Uterus (tissue), 4 donors: Measurements from ENCODE around the gene MICAL3. TPM values are rescaled to one million over a fixed set of nuclear protein-coding genes. Genes with fewer than 3 reads are reported as not detected.

Experiments used
- DNase-seq, 2 donors: peaks; one replicate each; pipeline ENCODE4 v3.0.0-alpha.2; 2019 to 2020
- H3K27ac ChIP-seq, 2 donors: fragments of 200-600 bp; sonication (generic); 1 replicate in 1 of 2; 2 replicates in 1 of 2; pipeline ENCODE4 v1.5.1; 2016 to 2018
- H3K27me3 ChIP-seq, 2 donors: fragments of 200-600 bp; sonication (generic); one replicate each; pipeline ENCODE4 v1.5.1; 2018 to 2019; ENCODE audit warnings: control low read depth in 1 of 2
- H3K36me3 ChIP-seq, 2 donors: fragments of 200-600 bp; sonication (generic); one replicate each; pipeline ENCODE4 v1.5.1; 2019; ENCODE audit warnings: control low read depth in 1 of 2
- H3K4me1 ChIP-seq, 2 donors: fragments of 200-600 bp; sonication (generic); one replicate each; pipeline ENCODE4 v1.5.1; 2018 to 2019; ENCODE audit warnings: control low read depth in 1 of 2
- H3K4me3 ChIP-seq, 2 donors: fragments of 200-600 bp; sonication (generic); 1 replicate in 1 of 2; 2 replicates in 1 of 2; pipeline ENCODE4 v1.5.1; 2018 to 2019; ENCODE audit warnings: mild to moderate bottlenecking in 1 of 2
- H3K9me3 ChIP-seq, 2 donors: fragments of 200-600 bp; sonication (generic); one replicate each; pipeline ENCODE4 v1.5.1; 2019; ENCODE audit warnings: control low read depth in 1 of 2
- POLR2A ChIP-seq, 2 donors: fragments of 450-650 bp; IDR thresholded peaks; one replicate each; pipeline ENCODE4 v1.6.1; 2016; ENCODE audit warnings: antibody characterized with exemption in 2 of 2, mild to moderate bottlenecking in 1 of 2, moderate library complexity in 1 of 2
- intact Hi-C: fragments of 100-400 bp; cut with DNase I; formaldehyde crosslinking; loops from one replicate; pipeline ENCODE4 v1.15.1; 2023; ENCODE audit warnings: low total_unique reads
- total RNA-seq, 4 donors: library from RNA; depleted of rRNA in 3 of 4; stranded (reverse); fragments of >200 nt in 3 of 4; gene quantifications; one replicate each; pipeline versions ENCODE4 v1.1.0 to v1.2.4, GENCODE V29; 2014 to 2023
- TF ChIP-seq, protein P1 (sequence below), 4 experiments: fragments of 200-600 bp in 2 of 4; fragments of 450-650 bp in 2 of 4; sonication (generic) in 2 of 4; IDR thresholded peaks; one replicate each; pipeline ENCODE4 v1.5.1; 2016 to 2019; ENCODE audit warnings: antibody characterized with exemption in 4 of 4, mild to moderate bottlenecking in 2 of 4, moderate library complexity in 1 of 4
- donor health status: DM: yes; HTN: yes; CAD: no.

MICAL3 gene
- total RNA-seq, 4 donors from 2014 or later: 13.5 to 167 (median 47.2) TPM

DNA sequence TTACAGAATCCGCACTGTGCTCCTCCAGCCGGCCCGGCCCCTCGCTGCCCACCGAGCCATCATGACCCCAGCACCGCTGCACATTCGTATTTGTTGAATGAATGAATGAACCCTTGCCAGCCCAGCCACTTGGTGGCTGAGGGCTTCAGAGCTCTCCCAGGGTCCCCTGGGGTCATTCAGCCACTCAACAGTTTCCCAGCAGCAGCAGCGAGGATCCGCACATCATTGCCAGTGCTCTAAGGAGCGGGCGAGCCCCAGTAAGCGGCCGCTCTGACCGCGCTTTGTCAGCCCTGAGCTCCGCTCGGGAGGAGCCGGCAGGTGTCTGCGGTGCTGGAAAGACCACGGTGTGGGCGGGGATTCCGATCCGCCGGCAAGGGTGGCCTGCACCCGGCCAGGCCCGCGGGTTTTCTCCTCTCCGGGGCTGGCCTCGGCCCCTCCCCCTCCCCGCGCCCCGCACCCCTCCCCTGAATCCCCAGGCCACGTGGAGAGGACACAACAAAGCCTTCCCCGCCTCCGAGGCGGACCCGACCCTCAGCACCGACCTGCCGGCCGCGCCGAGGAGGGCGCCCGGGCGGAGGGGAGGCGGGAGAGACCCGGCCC, 250.7 kb downstream of the MICAL3 start:
- DNase-seq: peak in 1 of 2 donors; percentile 30

DNA sequence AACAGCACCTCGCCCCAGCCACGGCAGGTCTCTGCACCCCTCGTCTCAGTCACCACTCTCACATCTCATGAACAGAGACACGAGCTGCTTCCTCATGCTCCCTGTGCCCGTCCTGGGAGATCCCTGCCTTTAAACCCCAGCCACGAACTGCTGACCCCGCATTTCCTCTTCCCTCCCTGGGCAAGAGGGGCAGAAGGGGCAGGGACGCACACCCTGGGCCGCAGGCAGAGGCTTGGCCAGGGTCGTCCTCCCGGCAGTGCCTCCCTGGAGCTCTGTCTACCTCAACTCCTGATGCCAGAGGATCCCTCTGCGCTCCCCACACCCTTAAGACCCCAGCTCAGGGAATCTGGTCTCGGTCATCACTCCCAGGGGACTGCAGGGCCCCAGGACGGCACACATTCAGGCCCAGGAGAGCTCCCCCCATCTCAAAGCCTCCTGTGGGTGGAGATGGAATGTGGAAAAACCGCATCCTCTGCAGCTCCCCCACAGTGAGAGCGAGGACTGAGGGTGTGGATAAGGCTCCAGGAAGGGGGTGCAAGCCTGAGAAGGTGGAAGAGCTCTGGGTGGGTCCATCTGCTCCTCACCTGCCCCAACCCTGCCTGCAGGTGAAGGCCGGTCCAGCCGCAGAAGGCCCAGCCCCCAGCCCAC, 251.3 kb downstream of the MICAL3 start:
- intact Hi-C loops: no loop called here
- DNase-seq: no peak
- H3K27ac ChIP-seq: no peak overlapping the region

More for the DNA sequence above, 250.7 kb downstream of the MICAL3 start:
- TF ChIP-seq POLR2A (IDR thresholded peaks at IDR 0.05): no peak
- TF ChIP-seq, protein P1, sequence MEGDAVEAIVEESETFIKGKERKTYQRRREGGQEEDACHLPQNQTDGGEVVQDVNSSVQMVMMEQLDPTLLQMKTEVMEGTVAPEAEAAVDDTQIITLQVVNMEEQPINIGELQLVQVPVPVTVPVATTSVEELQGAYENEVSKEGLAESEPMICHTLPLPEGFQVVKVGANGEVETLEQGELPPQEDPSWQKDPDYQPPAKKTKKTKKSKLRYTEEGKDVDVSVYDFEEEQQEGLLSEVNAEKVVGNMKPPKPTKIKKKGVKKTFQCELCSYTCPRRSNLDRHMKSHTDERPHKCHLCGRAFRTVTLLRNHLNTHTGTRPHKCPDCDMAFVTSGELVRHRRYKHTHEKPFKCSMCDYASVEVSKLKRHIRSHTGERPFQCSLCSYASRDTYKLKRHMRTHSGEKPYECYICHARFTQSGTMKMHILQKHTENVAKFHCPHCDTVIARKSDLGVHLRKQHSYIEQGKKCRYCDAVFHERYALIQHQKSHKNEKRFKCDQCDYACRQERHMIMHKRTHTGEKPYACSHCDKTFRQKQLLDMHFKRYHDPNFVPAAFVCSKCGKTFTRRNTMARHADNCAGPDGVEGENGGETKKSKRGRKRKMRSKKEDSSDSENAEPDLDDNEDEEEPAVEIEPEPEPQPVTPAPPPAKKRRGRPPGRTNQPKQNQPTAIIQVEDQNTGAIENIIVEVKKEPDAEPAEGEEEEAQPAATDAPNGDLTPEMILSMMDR (IDR thresholded peaks at IDR 0.05): no peak
- Histone ChIP-seq H3K9me3 (no peaks in the 10 kb centered on the region), H3K36me3 (no peaks in the 10 kb centered on the region), H3K27ac (peak overlapping the region in 1 of 2 donors; percentile 31), H3K27me3 (no peaks in the 10 kb centered on the region), H3K4me1 (no peaks in the 10 kb centered on the region), H3K4me3 (peak overlapping the region; percentile 36 to 63)
- intact Hi-C loops: no loop called here

DNA sequence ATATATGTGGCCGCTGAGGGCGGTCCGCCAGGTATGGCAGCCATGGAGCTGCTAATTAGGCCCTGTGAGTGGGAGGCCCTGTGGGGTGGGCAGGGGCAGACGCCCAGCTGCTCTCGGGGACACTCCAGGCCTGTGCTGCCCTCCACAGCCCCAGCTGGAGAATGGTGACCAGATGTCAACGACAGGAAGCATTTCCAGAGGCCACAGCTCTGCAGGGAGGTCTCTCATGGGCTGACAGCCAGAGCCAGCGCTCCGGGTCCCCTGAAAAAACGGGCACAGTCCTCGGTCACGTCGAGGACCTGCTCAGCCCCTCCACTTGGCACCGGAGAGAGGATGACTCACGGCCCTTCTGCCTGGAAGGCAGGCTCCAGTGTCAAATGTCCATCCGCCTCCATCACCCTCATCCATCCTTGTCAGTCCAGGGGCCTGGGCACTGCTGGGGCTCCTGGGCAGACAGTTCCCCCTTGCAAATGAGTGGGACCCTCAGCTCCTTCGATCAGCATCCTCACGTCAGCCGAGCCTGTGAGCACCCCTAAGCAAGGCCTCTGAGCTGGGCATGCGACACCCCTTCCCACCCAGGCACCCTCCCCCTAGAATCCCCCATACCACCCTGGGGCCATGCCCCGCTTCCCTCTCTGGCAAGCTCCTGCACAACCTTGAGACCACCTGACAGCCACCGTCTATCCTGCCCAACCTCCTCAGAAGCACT, 252.0 kb downstream of the MICAL3 start:
- H3K27ac ChIP-seq: no peak overlapping the region
- TF ChIP-seq, protein P1 (IDR thresholded peaks at IDR 0.05): no peak
- TF ChIP-seq POLR2A (IDR thresholded peaks at IDR 0.05): no peak
- no peaks in the 10 kb centered on the region for H3K9me3 ChIP-seq
- no peaks in the 10 kb centered on the region for H3K36me3 ChIP-seq
- no peak overlapping the region for H3K4me3 ChIP-seq
- no peaks in the 10 kb centered on the region for H3K4me1 ChIP-seq
- intact Hi-C loops: no loop called here
- no peak for DNase-seq
- no peaks in the 10 kb centered on the region for H3K27me3 ChIP-seq

More for the DNA sequence above, 251.3 kb downstream of the MICAL3 start:
- TF ChIP-seq, protein P1 (IDR thresholded peaks at IDR 0.05): no peak
- no peak for TF ChIP-seq POLR2A (IDR thresholded peaks at IDR 0.05)
- peak overlapping the region; percentile 36 to 63 for H3K4me3 ChIP-seq
- no peaks in the 10 kb centered on the region for H3K9me3 ChIP-seq
- no peaks in the 10 kb centered on the region for H3K36me3 ChIP-seq
- H3K4me1 ChIP-seq: no peaks in the 10 kb centered on the region
- H3K27me3 ChIP-seq: no peaks in the 10 kb centered on the region

DNA sequence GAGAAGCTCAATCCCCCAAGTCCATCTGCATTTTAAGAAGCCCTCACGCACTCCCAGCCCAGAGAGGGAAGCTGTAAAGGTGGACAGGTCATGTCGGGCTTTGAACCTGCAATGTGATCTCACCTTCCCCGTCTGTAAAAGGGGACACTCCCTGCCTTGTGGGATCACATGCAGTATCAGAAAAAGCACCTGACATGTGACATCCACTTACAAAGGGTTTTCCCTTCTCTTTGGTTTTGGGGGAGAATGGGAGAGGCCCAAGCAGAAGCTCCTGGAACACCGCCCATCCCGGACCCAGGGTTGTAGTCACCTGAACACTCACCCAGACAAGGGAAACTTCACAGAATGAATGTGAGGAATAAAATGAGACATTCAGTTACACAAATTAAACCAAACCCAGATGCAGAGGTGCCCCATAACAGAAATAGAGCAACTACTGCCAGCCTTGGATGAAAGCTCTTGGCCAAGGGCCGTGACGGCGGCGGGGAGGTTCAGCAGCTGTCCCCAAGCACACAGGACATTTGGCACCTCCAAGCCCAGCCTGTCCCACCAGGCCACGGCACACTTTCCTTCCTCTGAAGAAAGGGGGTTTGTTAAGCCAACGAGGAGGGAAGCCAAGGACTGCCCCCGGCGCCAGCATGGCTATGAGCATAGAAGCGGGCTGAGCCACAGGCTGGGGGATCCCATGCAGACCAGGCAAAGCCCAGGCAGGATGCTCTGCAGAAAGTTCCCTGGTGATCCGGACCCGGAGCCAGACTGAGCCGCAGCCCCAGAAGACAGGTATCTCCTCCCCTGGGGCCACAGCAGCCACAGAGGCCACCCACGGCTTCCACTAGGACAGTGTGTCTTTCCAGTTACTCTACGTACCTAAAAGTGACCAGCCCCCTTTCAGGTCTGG, 253.9 kb downstream of the MICAL3 start:
- H3K4me3 ChIP-seq: no peak overlapping the region
- TF ChIP-seq, protein P1 (IDR thresholded peaks at IDR 0.05): no peak
- no peak for TF ChIP-seq POLR2A (IDR thresholded peaks at IDR 0.05)
- DNase-seq: no peak
- H3K9me3 ChIP-seq: no peaks in the 10 kb centered on the region
- intact Hi-C loops: no loop called here
- no peak overlapping the region for H3K27ac ChIP-seq
- H3K27me3 ChIP-seq: no peaks in the 10 kb centered on the region
- no peaks in the 10 kb centered on the region for H3K4me1 ChIP-seq
- no peaks in the 10 kb centered on the region for H3K36me3 ChIP-seq
